HepG2 (cell line): ENCODE measurements around the gene TUBB2B. TPM values are rescaled to one million over a fixed set of nuclear protein-coding genes. Genes with fewer than 3 reads are reported as not detected.

ENCODE experiments used
- AGO2 ChIP-seq: fragments of 200-400 bp; formaldehyde crosslinking; optimal IDR thresholded peaks from 2 replicates; pipeline ENCODE3; 2017; ENCODE audit warnings: mild to moderate bottlenecking, low read depth, low read length, moderate library complexity
- CTCF ChIP-seq: sonication (generic); formaldehyde crosslinking; IDR thresholded peaks from 2 replicates; pipeline ENCODE4 v1.5.0; 2020; ENCODE audit warnings: mild to moderate bottlenecking, missing genetic modification reagents, moderate library complexity
- DNMT3B ChIP-seq: conservative IDR thresholded peaks from 2 replicates; pipeline ENCODE4 v1.6.1; 2016; ENCODE audit warnings: missing biosample characterization, control low read depth
- DRAP1 ChIP-seq: IDR thresholded peaks from 2 replicates; pipeline ENCODE4 v1.6.1; 2016; ENCODE audit warnings: missing genetic modification reagents, missing compliant biosample characterization
- HMG20B ChIP-seq: conservative IDR thresholded peaks from 2 replicates; pipeline ENCODE4 v1.6.1; 2016; ENCODE audit warnings: missing genetic modification reagents, missing compliant biosample characterization
- HNF4A ChIP-seq: sonication (generic); formaldehyde crosslinking; IDR thresholded peaks from 2 replicates; pipeline ENCODE4 v1.4.0; 2020; ENCODE audit warnings: missing genetic modification reagents
- KAT2B ChIP-seq: fragments of 150-350 bp; IDR thresholded peaks from 2 replicates; pipeline ENCODE4 v1.6.1; 2014; ENCODE audit warnings: low read depth, low read length, borderline replicate concordance
- KDM4B ChIP-seq: sonication (generic); formaldehyde crosslinking; IDR thresholded peaks from 2 replicates; pipeline ENCODE4 v1.4.0; 2020; ENCODE audit warnings: missing genetic modification reagents
- MAFG ChIP-seq: sonication (generic); formaldehyde crosslinking; IDR thresholded peaks from 2 replicates; pipeline ENCODE4 v1.5.1; 2020; ENCODE audit warnings: mild to moderate bottlenecking, missing genetic modification reagents
- MYNN ChIP-seq: sonication (generic); formaldehyde crosslinking; IDR thresholded peaks from 2 replicates; pipeline ENCODE4 v1.4.0; 2020; ENCODE audit warnings: mild to moderate bottlenecking, low read depth, missing genetic modification reagents
- NCOA5 ChIP-seq: sonication (generic); formaldehyde crosslinking; IDR thresholded peaks from 2 replicates; pipeline ENCODE4 v1.4.0; 2020; ENCODE audit warnings: missing genetic modification reagents
- NR2F2 ChIP-seq: IDR thresholded peaks from 2 replicates; pipeline ENCODE4 v1.6.1; 2012; ENCODE audit warnings: low read depth, inconsistent platforms, borderline replicate concordance
- PAWR ChIP-seq: sonication (generic); formaldehyde crosslinking; IDR thresholded peaks from 2 replicates; pipeline ENCODE4 v1.4.0; 2020; ENCODE audit warnings: missing genetic modification reagents, mild to moderate bottlenecking, borderline replicate concordance
- SMARCC2 ChIP-seq: fragments of 450-650 bp; IDR thresholded peaks from 2 replicates; pipeline ENCODE4 v1.6.1; 2017; ENCODE audit warnings: antibody characterized with exemption, mild to moderate bottlenecking
- STAG1 ChIP-seq: sonication (generic); formaldehyde crosslinking; IDR thresholded peaks from 2 replicates; pipeline ENCODE4 v1.4.0; 2020; ENCODE audit warnings: missing genetic modification reagents
- TAF1 ChIP-seq: sonication (generic); formaldehyde crosslinking; IDR thresholded peaks from 2 replicates; pipeline ENCODE4 v1.4.0; 2020; ENCODE audit warnings: missing genetic modification reagents
- XRCC5 ChIP-seq: fragments of 200-400 bp; formaldehyde crosslinking; optimal IDR thresholded peaks from 2 replicates; pipeline ENCODE3; 2017; ENCODE audit warnings: mild to moderate bottlenecking, low read length
- ZFP36 ChIP-seq: fragments of 150-350 bp; IDR thresholded peaks from 2 replicates; pipeline ENCODE4 v1.6.1; 2018; ENCODE audit warnings: borderline replicate concordance, low read length, low read depth; ENCODE audit not compliant: partially characterized antibody
- ZNF24 ChIP-seq: fragments of 450-650 bp; IDR thresholded peaks from 2 replicates; pipeline ENCODE4 v1.6.1; 2017; ENCODE audit warnings: antibody characterized with exemption, mild to moderate bottlenecking
- ZNF333 ChIP-seq: sonication (generic); formaldehyde crosslinking; IDR thresholded peaks from 2 replicates; pipeline ENCODE4 v1.4.0; 2020; ENCODE audit warnings: mild to moderate bottlenecking, missing genetic modification reagents, borderline replicate concordance
- ZNF33B ChIP-seq: sonication (generic); formaldehyde crosslinking; IDR thresholded peaks from 2 replicates; pipeline ENCODE4 v1.5.1; 2020; ENCODE audit warnings: mild to moderate bottlenecking, missing genetic modification reagents
- ZNF644 ChIP-seq: IDR thresholded peaks from 2 replicates; pipeline ENCODE4 v1.6.1; 2016; ENCODE audit warnings: low read depth
- ZNF660 ChIP-seq: sonication (generic); formaldehyde crosslinking; IDR thresholded peaks from 2 replicates; pipeline ENCODE4 v1.5.1; 2020; ENCODE audit warnings: mild to moderate bottlenecking, low read depth, missing genetic modification reagents, borderline replicate concordance
- ZNF713 ChIP-seq: sonication (generic); formaldehyde crosslinking; IDR thresholded peaks from 2 replicates; pipeline ENCODE4 v1.4.0; 2020; ENCODE audit warnings: mild to moderate bottlenecking, missing genetic modification reagents
- ZNF746 ChIP-seq: sonication (generic); formaldehyde crosslinking; IDR thresholded peaks from 2 replicates; pipeline ENCODE4 v1.8.0; 2022; ENCODE audit warnings: mild to moderate bottlenecking, missing genetic modification reagents
- ZNF75D ChIP-seq: sonication (generic); formaldehyde crosslinking; IDR thresholded peaks from 2 replicates; pipeline ENCODE4 v1.8.1; 2023; ENCODE audit warnings: missing genetic modification reagents, mild to moderate bottlenecking, borderline replicate concordance
- ZNF781 ChIP-seq: sonication (generic); formaldehyde crosslinking; IDR thresholded peaks from 2 replicates; pipeline ENCODE4 v1.5.1; 2020; ENCODE audit warnings: borderline replicate concordance, mild to moderate bottlenecking, missing genetic modification reagents; ENCODE audit errors: not compliant biosample characterization
- polyA plus RNA-seq, 8 experiments: library from polyadenylated mRNA; depleted of rRNA in 3 of 8; stranded (reverse) in 7 of 8; unstranded in 1 of 8; fragments of >200 nt; fragmentation: Illumina TruSeq in 4 of 8; extraction: Trizol in 4 of 8; gene quantifications; 2 replicates each; pipeline versions ENCODE4 v1.2.1 to v1.2.3, GENCODE V29; 2011 to 2016; ENCODE audit warnings: low read depth in 4 of 8, missing spikeins in 1 of 8, mixed read lengths in 1 of 8; ENCODE audit not compliant: insufficient read depth in 1 of 8
- total RNA-seq, 5 experiments: library from RNA; depleted of rRNA; stranded (reverse); fragments of >200 nt; fragmentation: Illumina TruSeq; extraction: Trizol; gene quantifications; 2 replicates each; pipeline ENCODE4 v1.2.3, GENCODE V29; 2016; ENCODE audit warnings: low read depth in 1 of 5
- TF ChIP-seq, protein P1 (sequence below): sonication (generic); formaldehyde crosslinking; IDR thresholded peaks from 2 replicates; pipeline ENCODE4 v1.9.0; 2021; ENCODE audit warnings: missing genetic modification reagents, mild to moderate bottlenecking, borderline replicate concordance
- TF ChIP-seq, protein P2 (sequence below): sonication (generic); formaldehyde crosslinking; IDR thresholded peaks from 2 replicates; pipeline ENCODE4 v1.8.1; 2023; ENCODE audit warnings: mild to moderate bottlenecking, missing genetic modification reagents, borderline replicate concordance

The TUBB2B gene
- total and polyA plus RNA-seq, 2 of the 13 experiments (the other 11 are each of a cell fraction or from before 2014, with no cell fraction given) = 10.3 to 23.6 TPM

- TF ChIP-seq, protein P1, sequence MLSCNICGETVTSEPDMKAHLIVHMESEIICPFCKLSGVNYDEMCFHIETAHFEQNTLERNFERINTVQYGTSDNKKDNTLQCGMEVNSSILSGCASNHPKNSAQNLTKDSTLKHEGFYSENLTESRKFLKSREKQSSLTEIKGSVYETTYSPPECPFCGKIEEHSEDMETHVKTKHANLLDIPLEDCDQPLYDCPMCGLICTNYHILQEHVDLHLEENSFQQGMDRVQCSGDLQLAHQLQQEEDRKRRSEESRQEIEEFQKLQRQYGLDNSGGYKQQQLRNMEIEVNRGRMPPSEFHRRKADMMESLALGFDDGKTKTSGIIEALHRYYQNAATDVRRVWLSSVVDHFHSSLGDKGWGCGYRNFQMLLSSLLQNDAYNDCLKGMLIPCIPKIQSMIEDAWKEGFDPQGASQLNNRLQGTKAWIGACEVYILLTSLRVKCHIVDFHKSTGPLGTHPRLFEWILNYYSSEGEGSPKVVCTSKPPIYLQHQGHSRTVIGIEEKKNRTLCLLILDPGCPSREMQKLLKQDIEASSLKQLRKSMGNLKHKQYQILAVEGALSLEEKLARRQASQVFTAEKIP (CRISPR knock-in tag) = no peak
- TF ChIP-seq ZNF781 = no peak
- no peak for TF ChIP-seq ZFP36
- TF ChIP-seq STAG1 (CRISPR knock-in tag) = no peak
- no peak for TF ChIP-seq PAWR
- no peak for TF ChIP-seq TAF1 (CRISPR knock-in tag)
- TF ChIP-seq HMG20B (CRISPR knock-in tag) = no peak
- TF ChIP-seq ZNF746 (CRISPR knock-in tag) = peak; percentile 56; the same call in 1 of the 2 replicates
- no peak for TF ChIP-seq ZNF333 (CRISPR knock-in tag)
- TF ChIP-seq DRAP1 (CRISPR knock-in tag) = no peak
- no peak for TF ChIP-seq XRCC5
- TF ChIP-seq, protein P2, sequence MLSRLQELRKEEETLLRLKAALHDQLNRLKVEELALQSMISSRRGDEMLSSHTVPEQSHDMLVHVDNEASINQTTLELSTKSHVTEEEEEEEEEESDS = no peak
- no peak for TF ChIP-seq ZNF713
- no peak for TF ChIP-seq ZNF644
- TF ChIP-seq AGO2 = peak; percentile 43
- TF ChIP-seq SMARCC2 = no peak
- TF ChIP-seq HNF4A (CRISPR knock-in tag) = no peak
- no peak for TF ChIP-seq MAFG
- no peak for TF ChIP-seq ZNF660
- no peak for TF ChIP-seq ZNF75D (CRISPR knock-in tag)
- TF ChIP-seq ZNF24 = no peak
- no peak for TF ChIP-seq KAT2B
- TF ChIP-seq DNMT3B (CRISPR knock-in tag) = no peak
- TF ChIP-seq NR2F2 = no peak
- TF ChIP-seq NCOA5 (CRISPR knock-in tag) = no peak
- no peak for TF ChIP-seq MYNN (CRISPR knock-in tag)
- TF ChIP-seq ZNF33B = no peak
- no peak for TF ChIP-seq KDM4B
- peak; percentile 20; the same call in 1 of the 2 replicates for TF ChIP-seq CTCF
Measured at GRCh38 chr6:3228046-3228671, 706 bp upstream of the TUBB2B start (continued).
